DMS114 treated with DMSO at 0.1 percent for 48 hours (cell line): ENCODE measurements around the gene MMADHC.

Source experiments
- DNase-seq: peaks from one replicate; lab custom pipeline; 2025; ENCODE audit not compliant: unreplicated experiment; lab: John Stamatoyannopoulos, UW

Gene MMADHC

GRCh38 chr2:149559341-149560068, 28.1 kb downstream of the MMADHC start:
- DNase-seq = no peak

GRCh38 chr2:149556452-149556851, 31.1 kb downstream of the MMADHC start:
- no peak for DNase-seq

GRCh38 chr2:149552830-149553229, 34.7 kb downstream of the MMADHC start:
- DNase-seq = no peak

GRCh38 chr2:149552226-149552625, 35.3 kb downstream of the MMADHC start:
- DNase-seq = no peak

- DNase-seq = no peak
These were observed 42.9 kb downstream of the MMADHC start for GRCh38 chr2:149544692-149545091.

GRCh38 chr2:149543845-149544244, 43.7 kb downstream of the MMADHC start:
- DNase-seq = no peak

- no peak for DNase-seq
These were observed 47.4 kb downstream of the MMADHC start for GRCh38 chr2:149540138-149540537.

GRCh38 chr2:149538138-149538833, 49.3 kb downstream of the MMADHC start:
- DNase-seq = no peak

- DNase-seq = no peak
These were observed 50.4 kb downstream of the MMADHC start for GRCh38 chr2:149537092-149537726.

- DNase-seq = no peak
These were observed 50.9 kb downstream of the MMADHC start for GRCh38 chr2:149536649-149537048.

GRCh38 chr2:149534674-149535073, 52.9 kb downstream of the MMADHC start:
- no peak for DNase-seq

- no peak for DNase-seq
These were observed 58.6 kb downstream of the MMADHC start for GRCh38 chr2:149528983-149529382.

- no peak for DNase-seq
These were observed 59.4 kb downstream of the MMADHC start for GRCh38 chr2:149527998-149528755.

- DNase-seq = no peak
These were observed 60.9 kb downstream of the MMADHC start for GRCh38 chr2:149526689-149527088.

GRCh38 chr2:149525323-149525722, 62.3 kb downstream of the MMADHC start:
- no peak for DNase-seq
